SK-N-MC (cell line): ENCODE measurements around the gene NCOA1.

Experiments used
- EZH2 ChIP-seq: fragments of 200-600 bp; sonication (generic); IDR thresholded peaks from one replicate; pipeline ENCODE4 v1.6.1; 2017; ENCODE audit warnings: antibody characterized with exemption
- FOXP2 ChIP-seq: optimal IDR thresholded peaks from 2 replicates; pipeline ENCODE3; 2011; ENCODE audit warnings: mild to moderate bottlenecking, moderate library complexity; ENCODE audit not compliant: insufficient read depth; ENCODE audit errors: extremely low read length, control extremely low read depth
- POLR2AphosphoS5 ChIP-seq: IDR thresholded peaks from 2 replicates; pipeline ENCODE4 v1.6.1; 2012; ENCODE audit warnings: mild to moderate bottlenecking, low read depth, low read length, borderline replicate concordance

DNA sequence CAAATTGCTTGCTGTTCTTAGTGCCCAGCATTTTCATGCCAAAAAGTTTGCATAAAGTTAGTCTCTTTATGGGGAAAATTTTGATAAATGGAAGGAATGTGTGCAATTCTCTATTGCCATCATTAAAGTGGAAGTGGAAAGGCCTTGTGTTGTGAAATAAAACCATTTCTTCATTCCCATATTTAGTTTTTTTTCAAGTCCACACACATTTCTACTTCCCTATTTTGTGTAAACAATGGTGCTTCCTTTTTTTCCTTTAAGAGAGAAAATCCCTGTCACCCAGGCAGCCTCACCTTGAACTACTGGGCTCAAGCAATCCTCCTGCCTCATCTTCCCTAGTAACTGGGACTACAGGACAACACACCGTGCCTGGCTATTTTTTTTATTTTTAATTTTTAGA, 42.3 kb upstream of the NCOA1 start:
- TF ChIP-seq POLR2AphosphoS5 (no peak), FOXP2 (no peak), EZH2 (no peak)
